ENCODE data around the gene RHBDD1. TPM values are rescaled to one million over a fixed set of nuclear protein-coding genes. Genes with fewer than 3 reads are reported as not detected.
A peak's percentile ranks its signal among the peaks of the same experiment; 100 is the strongest.

The RHBDD1 gene
- total RNA-seq, 1 experiment from 2014 or later = 28.0 TPM

DNA sequence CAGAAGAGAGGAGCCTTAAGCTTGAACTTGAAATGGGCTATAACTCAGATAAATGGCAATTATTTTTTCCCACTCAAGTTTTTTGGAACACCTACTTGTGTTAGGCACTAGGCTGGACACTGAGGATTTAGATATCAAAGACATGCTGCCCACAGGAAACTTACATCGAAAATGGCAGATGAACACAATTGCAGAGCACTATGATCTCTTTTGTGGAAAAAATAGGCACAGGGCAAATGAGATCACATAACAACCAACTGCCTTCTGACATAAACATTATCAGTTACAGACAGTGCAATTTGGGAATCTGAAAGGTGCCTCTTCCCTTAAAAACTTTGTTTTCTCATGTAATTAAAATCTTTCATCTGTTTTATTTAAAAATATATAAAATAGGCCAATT, 32.4 kb upstream of the RHBDD1 start:
- no peak for DNase-seq (ENCODE audit: low spot score)
- no peak overlapping the region for H3K4me3 ChIP-seq (ENCODE audit: low read depth, low read length, poor library complexity, severe bottlenecking)
- BruUV-seq (replicated peaks) = no TSS peak
- H3K27me3 ChIP-seq (replicated peaks; ENCODE audit: insufficient read depth, low read depth, low read length, poor library complexity) = no peaks in the 10 kb centered on the region
- H3K36me3 ChIP-seq (ENCODE audit: insufficient read depth, low read length, poor library complexity, severe bottlenecking) = no peaks in the 10 kb centered on the region
- H3K9me3 ChIP-seq (ENCODE audit: low read depth, low read length, poor library complexity, severe bottlenecking) = no peaks in the 10 kb centered on the region
- H3K27ac ChIP-seq (ENCODE audit: low read depth, low read length, poor library complexity, severe bottlenecking) = no peak overlapping the region
- POLR2A ChIA-PET (ENCODE audit: low non-redundant PET) = no interaction called here
- no peak for TF ChIP-seq EZH2 (IDR thresholded peaks at IDR 0.05; ENCODE audit: borderline replicate concordance, low read depth, low read length, poor library complexity, severe bottlenecking)
- TF ChIP-seq, protein P1, sequence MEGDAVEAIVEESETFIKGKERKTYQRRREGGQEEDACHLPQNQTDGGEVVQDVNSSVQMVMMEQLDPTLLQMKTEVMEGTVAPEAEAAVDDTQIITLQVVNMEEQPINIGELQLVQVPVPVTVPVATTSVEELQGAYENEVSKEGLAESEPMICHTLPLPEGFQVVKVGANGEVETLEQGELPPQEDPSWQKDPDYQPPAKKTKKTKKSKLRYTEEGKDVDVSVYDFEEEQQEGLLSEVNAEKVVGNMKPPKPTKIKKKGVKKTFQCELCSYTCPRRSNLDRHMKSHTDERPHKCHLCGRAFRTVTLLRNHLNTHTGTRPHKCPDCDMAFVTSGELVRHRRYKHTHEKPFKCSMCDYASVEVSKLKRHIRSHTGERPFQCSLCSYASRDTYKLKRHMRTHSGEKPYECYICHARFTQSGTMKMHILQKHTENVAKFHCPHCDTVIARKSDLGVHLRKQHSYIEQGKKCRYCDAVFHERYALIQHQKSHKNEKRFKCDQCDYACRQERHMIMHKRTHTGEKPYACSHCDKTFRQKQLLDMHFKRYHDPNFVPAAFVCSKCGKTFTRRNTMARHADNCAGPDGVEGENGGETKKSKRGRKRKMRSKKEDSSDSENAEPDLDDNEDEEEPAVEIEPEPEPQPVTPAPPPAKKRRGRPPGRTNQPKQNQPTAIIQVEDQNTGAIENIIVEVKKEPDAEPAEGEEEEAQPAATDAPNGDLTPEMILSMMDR (conservative IDR thresholded peaks at IDR 0.05; ENCODE audit: low read depth, low read length) = no peak
- intact Hi-C loops (cut with micrococcal nuclease; ENCODE audit: unreplicated experiment) = no loop called here
- peaks cover 12% of the 10 kb centered on the region for H3K4me1 ChIP-seq (ENCODE audit: insufficient read depth, low read length, poor library complexity, severe bottlenecking)
- CTCF ChIA-PET = no interaction called here

- H3K27ac ChIP-seq (ENCODE audit: low read depth, low read length, poor library complexity, severe bottlenecking) = no peak overlapping the region
- TF ChIP-seq, protein P1 (conservative IDR thresholded peaks at IDR 0.05; ENCODE audit: low read depth, low read length) = peak; percentile 55
- TF ChIP-seq EZH2 (IDR thresholded peaks at IDR 0.05; ENCODE audit: borderline replicate concordance, low read depth, low read length, poor library complexity, severe bottlenecking) = no peak
- H3K36me3 ChIP-seq (ENCODE audit: insufficient read depth, low read length, poor library complexity, severe bottlenecking) = no peaks in the 10 kb centered on the region
- H3K4me3 ChIP-seq (ENCODE audit: low read depth, low read length, poor library complexity, severe bottlenecking) = no peak overlapping the region
- H3K4me1 ChIP-seq (ENCODE audit: insufficient read depth, low read length, poor library complexity, severe bottlenecking) = no peaks in the 10 kb centered on the region
- ChIA-PET CTCF (no interaction called here), POLR2A (ENCODE audit: low non-redundant PET) (no interaction called here)
- no peaks in the 10 kb centered on the region for H3K9me3 ChIP-seq (ENCODE audit: low read depth, low read length, poor library complexity, severe bottlenecking)
- intact Hi-C loops (cut with micrococcal nuclease; ENCODE audit: unreplicated experiment) = no loop called here
- no peak for DNase-seq (ENCODE audit: low spot score)
- no peaks in the 10 kb centered on the region for H3K27me3 ChIP-seq (replicated peaks; ENCODE audit: insufficient read depth, low read depth, low read length, poor library complexity)
- BruUV-seq (replicated peaks) = no TSS peak
These were observed 22.6 kb upstream of the RHBDD1 start for GRCh38 chr2:226813148-226813701.

DNA sequence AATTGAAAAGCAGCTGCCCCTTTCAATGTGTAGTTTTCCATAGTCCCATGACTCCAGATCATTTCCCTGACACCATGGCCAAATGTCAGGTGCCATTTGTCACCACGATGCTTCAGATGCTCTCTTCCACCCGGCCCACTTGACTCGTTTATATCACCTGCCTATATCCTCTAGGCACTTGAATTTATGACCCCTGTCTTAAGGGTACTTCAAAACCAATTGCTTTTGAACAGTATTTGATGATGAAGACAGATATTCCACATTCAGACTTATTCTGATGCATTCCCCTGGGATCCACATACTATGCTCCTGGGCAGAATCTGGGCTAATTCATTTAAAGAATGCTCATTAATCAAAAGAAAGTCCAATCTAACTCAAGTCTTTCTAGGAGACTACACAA, 16.9 kb upstream of the RHBDD1 start:
- no peaks in the 10 kb centered on the region for H3K27me3 ChIP-seq (replicated peaks; ENCODE audit: insufficient read depth, low read depth, low read length, poor library complexity)
- no peak overlapping the region for H3K4me3 ChIP-seq (ENCODE audit: low read depth, low read length, poor library complexity, severe bottlenecking)
- H3K27ac ChIP-seq (ENCODE audit: low read depth, low read length, poor library complexity, severe bottlenecking) = no peak overlapping the region
- CTCF ChIA-PET = no interaction called here
- DNase-seq (ENCODE audit: low spot score) = no peak
- H3K4me1 ChIP-seq (ENCODE audit: insufficient read depth, low read length, poor library complexity, severe bottlenecking) = no peaks in the 10 kb centered on the region
- no peaks in the 10 kb centered on the region for H3K36me3 ChIP-seq (ENCODE audit: insufficient read depth, low read length, poor library complexity, severe bottlenecking)
- H3K9me3 ChIP-seq (ENCODE audit: low read depth, low read length, poor library complexity, severe bottlenecking) = no peaks in the 10 kb centered on the region
- intact Hi-C loops (cut with micrococcal nuclease; ENCODE audit: unreplicated experiment) = no loop called here
- TF ChIP-seq, protein P1 (conservative IDR thresholded peaks at IDR 0.05; ENCODE audit: low read depth, low read length) = no peak
- TF ChIP-seq EZH2 (IDR thresholded peaks at IDR 0.05; ENCODE audit: borderline replicate concordance, low read depth, low read length, poor library complexity, severe bottlenecking) = no peak
- POLR2A ChIA-PET (ENCODE audit: low non-redundant PET) = interaction anchor here (0.7 kb wide), 1 partner anchor 732 kb away, joined by 7 read pairs; no protein-coding TSS in a partner anchor
- BruUV-seq (replicated peaks) = no TSS peak

Measured in A673 (cell line).